Activated T-helper 2 cell treated with anti-CD3 and anti-CD28 coated beads, Interferon-gamma antibody, Interleukin-2, Interleukin-4, amounts not matched to agents 10 μg/mL and 5 μg/mL and 100 μg/mL, durations not matched to agents 14 hours and 24 hours and 36 hours (primary cell): ENCODE results near the gene KRT32. TPM values are rescaled to one million over a fixed set of nuclear protein-coding genes. Genes with fewer than 3 reads are reported as not detected.

Source experiments
- DNase-seq: peaks from one replicate; pipeline ENCODE4 v3.0.0; 2021; ENCODE audit warnings: low spot score
- H3K27ac Mint-ChIP-seq: one replicate; pipeline ENCODE4 v1.8.0; 2021; ENCODE audit warnings: mixed read lengths
- H3K27me3 Mint-ChIP-seq: one replicate; pipeline ENCODE4 v1.8.0; 2021; ENCODE audit warnings: low read depth, mixed read lengths
- H3K36me3 Mint-ChIP-seq: one replicate; pipeline ENCODE4 v1.8.0; 2021; ENCODE audit warnings: low read depth, mixed read lengths
- H3K4me1 Mint-ChIP-seq: one replicate; pipeline ENCODE4 v1.8.0; 2021; ENCODE audit warnings: low read depth, mixed read lengths
- H3K4me3 Mint-ChIP-seq: one replicate; pipeline ENCODE4 v1.8.0; 2021; ENCODE audit warnings: low read depth, mild to moderate bottlenecking, moderate library complexity, mixed read lengths
- H3K9me3 Mint-ChIP-seq: one replicate; pipeline ENCODE4 v1.8.0; 2021; ENCODE audit warnings: mixed read lengths
- intact Hi-C: fragments of 100-400 bp; cut with micrococcal nuclease; formaldehyde crosslinking; loops from one replicate; pipeline ENCODE4 v1.15.1; 2023
- total RNA-seq: library from RNA; stranded (reverse); gene quantifications from 2 replicates; pipeline ENCODE4 v1.2.3, GENCODE V29; 2022

The KRT32 gene
- total RNA-seq, 1 donor from 2014 or later: not detected

- no peak for DNase-seq
- H3K27me3 Mint-ChIP-seq: peaks cover 2% of the 10 kb centered on the region
- H3K4me1 Mint-ChIP-seq: no peaks in the 10 kb centered on the region
- H3K36me3 Mint-ChIP-seq: no peaks in the 10 kb centered on the region
- H3K27ac Mint-ChIP-seq: no peak overlapping the region
- H3K4me3 Mint-ChIP-seq: no peak overlapping the region
- no peaks in the 10 kb centered on the region for H3K9me3 Mint-ChIP-seq
- intact Hi-C loops: no loop called here
These were observed 53.2 kb downstream of the KRT32 start for GRCh38 chr17:41413982-41414381.

- Mint-ChIP-seq H3K4me1 (no peaks in the 10 kb centered on the region), H3K27ac (no peak overlapping the region), H3K4me3 (no peak overlapping the region), H3K9me3 (no peaks in the 10 kb centered on the region), H3K27me3 (peaks cover 2% of the 10 kb centered on the region), H3K36me3 (no peaks in the 10 kb centered on the region)
- no peak for DNase-seq
- intact Hi-C loops: no loop called here
These were observed 53.7 kb downstream of the KRT32 start for GRCh38 chr17:41413353-41413957.

- no peak overlapping the region for H3K4me3 Mint-ChIP-seq
- no peak for DNase-seq
- no peaks in the 10 kb centered on the region for H3K9me3 Mint-ChIP-seq
- no peaks in the 10 kb centered on the region for H3K36me3 Mint-ChIP-seq
- H3K27ac Mint-ChIP-seq: no peak overlapping the region
- H3K27me3 Mint-ChIP-seq: peaks cover 2% of the 10 kb centered on the region
- no peaks in the 10 kb centered on the region for H3K4me1 Mint-ChIP-seq
- intact Hi-C loops: no loop called here
These were observed 55.9 kb downstream of the KRT32 start for GRCh38 chr17:41411072-41411840.

Other genes with a start within 250 kb of the KRT32 start
- not detected in 2 replicates for gene KRTAP9-2, start 240.7 kb downstream of the KRT32 start, total RNA-seq
- gene KRTAP9-3, start 234.9 kb downstream of the KRT32 start, total RNA-seq: not detected in 2 replicates
- not detected in 2 replicates for gene KRTAP9-8, start 229.4 kb downstream of the KRT32 start, total RNA-seq
- not detected in 2 replicates for gene KRTAP9-4, start 217.7 kb downstream of the KRT32 start, total RNA-seq
- not detected in 2 replicates for gene KRTAP9-9, start 212.0 kb downstream of the KRT32 start, total RNA-seq
- gene KRTAP9-6, start 202.0 kb downstream of the KRT32 start, total RNA-seq: not detected in 2 replicates
- not detected in 2 replicates for gene KRTAP9-7, start 191.7 kb downstream of the KRT32 start, total RNA-seq
- not detected in 2 replicates for gene KRTAP29-1, start 164.5 kb downstream of the KRT32 start, total RNA-seq
- not detected in 2 replicates for gene KRTAP16-1, start 158.1 kb downstream of the KRT32 start, total RNA-seq
- gene KRTAP17-1, start 151.7 kb downstream of the KRT32 start, total RNA-seq: not detected in 2 replicates
- not detected in 2 replicates for gene KRT33A, start 116.6 kb downstream of the KRT32 start, total RNA-seq
- gene KRT33B, start 97.6 kb downstream of the KRT32 start, total RNA-seq: not detected in 2 replicates
- not detected in 2 replicates for gene KRT34, start 85.1 kb downstream of the KRT32 start, total RNA-seq
- not detected in 2 replicates for gene KRT31, start 69.8 kb downstream of the KRT32 start, total RNA-seq
- gene KRT37, start 42.8 kb downstream of the KRT32 start, total RNA-seq: not detected in 2 replicates
- not detected in 2 replicates for gene KRT38, start 26.4 kb downstream of the KRT32 start, total RNA-seq
- not detected in 2 replicates for gene KRT35, start 13.8 kb upstream of the KRT32 start, total RNA-seq
- not detected in 2 replicates for gene KRT36, start 22.5 kb upstream of the KRT32 start, total RNA-seq
- gene KRT13, start 38.2 kb upstream of the KRT32 start, total RNA-seq: not detected in 2 replicates
- not detected in 2 replicates for gene KRT15, start 51.5 kb upstream of the KRT32 start, total RNA-seq
- gene KRT19, start 60.9 kb upstream of the KRT32 start, total RNA-seq: not detected in 2 replicates
- gene KRT9, start 104.7 kb upstream of the KRT32 start, total RNA-seq: not detected in 2 replicates
- not detected in 2 replicates for gene KRT14, start 119.5 kb upstream of the KRT32 start, total RNA-seq
- not detected in 2 replicates for gene KRT16, start 145.4 kb upstream of the KRT32 start, total RNA-seq
- gene KRT17, start 157.2 kb upstream of the KRT32 start, total RNA-seq: not detected in 2 replicates
- gene EIF1, start 221.5 kb upstream of the KRT32 start, total RNA-seq: 779 and 785 TPM in 2 replicates
- not detected in 2 replicates for gene GAST, start 244.9 kb upstream of the KRT32 start, total RNA-seq